Right cardiac atrium (tissue), 5 donors: ENCODE results near the gene CCDC88C. TPM values are rescaled to one million over a fixed set of nuclear protein-coding genes. Genes with fewer than 3 reads are reported as not detected.

Source experiments
- ATAC-seq, 2 donors: fragments of 200-7000 bp; cut with Tn5 transposase; one replicate each; pipeline versions ENCODE4 v1.8.0 to v1.9.1; 2020; ENCODE audit warnings: moderate library complexity in 2 of 2, mild to moderate bottlenecking in 1 of 2
- DNase-seq, 3 donors: peaks; one replicate each; pipeline ENCODE4 v3.0.0-alpha.2; 2020
- H3K27ac ChIP-seq: one replicate; pipeline ENCODE4 v1.5.1; 2013; ENCODE audit warnings: mild to moderate bottlenecking, low read length, control low read depth, moderate library complexity
- H3K27me3 ChIP-seq: one replicate; pipeline ENCODE4 v1.6.1; 2013; ENCODE audit not compliant: control insufficient read depth, insufficient read depth
- H3K4me1 ChIP-seq: one replicate; pipeline ENCODE4 v1.6.1; 2013; ENCODE audit warnings: low read length; ENCODE audit not compliant: control insufficient read depth, insufficient read depth
- H3K4me3 ChIP-seq: one replicate; pipeline ENCODE4 v1.5.1; 2013; ENCODE audit warnings: low read length, control low read depth
- H3K9me3 ChIP-seq: one replicate; pipeline ENCODE4 v1.6.1; 2013; ENCODE audit warnings: low read length; ENCODE audit not compliant: control insufficient read depth
- WGBS: extraction: QIAGEN DNeasy Blood & Tissue Kit; methylation state at CpG from one replicate; pipeline ENCODE4 v1.1.7; 2013; 5-methylcytosine and 5-hydroxymethylcytosine counted together
- intact Hi-C, 4 donors: fragments of 100-400 bp; cut with DNase I; formaldehyde crosslinking; loops; one replicate each; pipeline versions ENCODE4 v1.11.0 to v1.14.0; 2022 to 2023
- polyA plus RNA-seq: library from polyadenylated mRNA; stranded (reverse); fragments of 200-250 nt; gene quantifications from one replicate; pipeline ENCODE4 v1.2.3, GENCODE V29; 2013
- total RNA-seq, 4 donors: library from RNA; stranded (reverse); fragmentation: NEBNext Ultra II Directional; extraction: Animal tissue kit (Norgen Biotek cat#: 25700); gene quantifications; one replicate each; pipeline ENCODE4 v1.2.1, GENCODE V29; 2021
- donor health status: healthy with polysubstance abuse.
- donor health status: DM: no; HTN: yes; CAD: no.
- donor health status: DM: no; HTN: no; CAD: no.
- donor health status: DM: no; HTN: yes; CAD: no; lungs with severe emphysema.
- donor health status: DM: yes; HTN: yes; CAD: no.

The CCDC88C gene
- total and polyA plus RNA-seq, 5 donors, result 2.5 to 5.4 (median 4.3) TPM

DNA sequence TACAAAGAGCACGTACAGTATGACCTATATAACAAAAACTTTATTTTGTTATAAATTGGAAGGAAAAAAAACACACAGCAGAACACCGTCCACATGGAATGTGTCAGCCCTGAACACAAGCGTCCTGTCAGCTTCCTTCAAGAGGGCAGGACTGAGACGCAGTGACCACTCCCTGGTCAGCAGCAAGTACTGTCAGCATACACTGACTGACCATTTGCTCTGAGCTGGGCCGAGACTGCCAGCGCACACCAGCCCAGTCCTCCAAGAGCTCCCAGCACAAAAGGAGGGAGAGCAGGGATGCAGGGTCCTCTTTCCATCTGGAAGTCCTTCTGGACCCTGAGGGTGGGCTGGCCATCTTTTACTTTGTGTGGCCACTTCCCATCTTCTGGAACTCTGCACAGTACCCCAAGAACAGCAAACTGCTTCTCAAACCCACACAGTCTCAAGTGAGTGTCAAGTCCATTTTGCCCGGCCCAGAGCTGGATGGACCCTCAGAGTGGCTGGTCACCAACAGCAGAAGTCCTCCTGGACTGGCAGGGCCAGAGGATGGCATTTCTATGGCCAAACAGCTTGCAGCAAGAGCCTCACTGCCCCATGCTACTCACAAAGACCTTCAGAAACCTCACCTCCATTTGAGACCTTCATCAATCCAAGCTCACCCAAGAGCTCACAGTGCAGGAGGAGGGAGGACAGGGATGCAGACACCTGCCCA, 11.7 kb downstream of the CCDC88C start:
- ATAC-seq (peak; percentile 42 to 79), DNase-seq (no peak)
- Histone ChIP-seq H3K9me3 (no peaks in the 10 kb centered on the region), H3K4me3 (no peak overlapping the region), H3K4me1 (peaks cover 4% of the 10 kb centered on the region), H3K27me3 (no peaks in the 10 kb centered on the region), H3K27ac (no peak overlapping the region)
- intact Hi-C loops, result no loop called here
- 59% methylated on average over 7 of the region's 7 CpGs for WGBS

DNA sequence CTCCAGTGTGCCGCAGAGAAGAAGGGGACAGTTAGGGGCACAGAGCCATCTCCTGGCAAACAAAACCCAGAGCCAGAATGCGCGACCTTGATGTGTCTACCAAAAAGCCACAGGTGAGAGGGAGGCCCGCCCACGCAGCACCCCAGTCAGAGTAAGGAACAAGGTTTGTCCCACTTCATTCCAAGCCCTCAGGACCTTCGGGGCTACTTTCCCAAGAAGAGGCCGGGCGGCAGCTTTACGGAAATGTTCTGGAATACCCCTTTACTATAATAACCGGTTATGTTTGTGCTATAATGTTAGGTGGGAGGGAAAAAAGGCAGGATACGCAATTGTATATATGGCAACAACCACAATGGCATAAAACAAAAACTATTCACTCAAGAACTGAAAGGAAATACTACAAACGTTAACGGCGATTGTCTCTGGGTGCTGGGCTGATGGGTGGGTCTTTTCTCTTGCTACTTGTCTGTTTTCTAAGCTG, 12.3 kb downstream of the CCDC88C start:
- 73% methylated on average over 14 of the region's 14 CpGs for WGBS
- DNase-seq (no peak), ATAC-seq (no peak)
- H3K9me3 ChIP-seq, result no peaks in the 10 kb centered on the region
- no peak overlapping the region for H3K27ac ChIP-seq
- no peaks in the 10 kb centered on the region for H3K27me3 ChIP-seq
- no peak overlapping the region for H3K4me3 ChIP-seq
- intact Hi-C loops, result no loop called here
- peaks cover 4% of the 10 kb centered on the region for H3K4me1 ChIP-seq

GRCh38 chr14:91402771-91403600, 14.6 kb downstream of the CCDC88C start:
- DNase-seq, result peak in 1 of 3 donors; percentile 43
- no peak overlapping the region for H3K4me3 ChIP-seq
- H3K9me3 ChIP-seq, result no peaks in the 10 kb centered on the region
- H3K27me3 ChIP-seq, result no peaks in the 10 kb centered on the region
- intact Hi-C loops, result no loop called here
- 59% methylated on average over 18 of the region's 18 CpGs for WGBS
- peaks cover 4% of the 10 kb centered on the region for H3K4me1 ChIP-seq
- no peak overlapping the region for H3K27ac ChIP-seq
- peak; percentile 42 to 65 for ATAC-seq

DNA sequence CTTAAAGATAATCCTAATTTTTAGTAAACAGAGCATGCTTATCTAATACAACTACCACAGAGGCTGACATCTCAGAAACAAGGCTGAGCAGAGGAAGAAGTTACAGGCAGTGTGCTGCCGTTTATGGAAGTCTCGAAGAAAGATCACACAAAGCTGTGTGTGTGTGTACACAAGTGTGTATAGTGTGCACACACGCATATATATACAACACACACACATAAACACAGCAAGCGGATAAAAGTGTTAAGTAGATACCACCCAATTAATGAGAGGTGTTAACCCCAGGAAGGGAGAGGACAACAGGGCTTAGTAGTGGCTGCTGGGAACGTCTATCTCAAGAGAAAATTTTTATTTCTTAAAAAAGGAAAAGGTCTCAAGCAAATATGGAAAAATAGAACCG, 15.3 kb downstream of the CCDC88C start:
- Histone ChIP-seq H3K4me3 (no peak overlapping the region), H3K27ac (no peak overlapping the region), H3K4me1 (peaks cover 7% of the 10 kb centered on the region), H3K27me3 (no peaks in the 10 kb centered on the region), H3K9me3 (no peaks in the 10 kb centered on the region)
- ATAC-seq (peak in 1 of 2 donors; percentile 17), DNase-seq (no peak)
- 43% methylated on average over 6 of the region's 6 CpGs for WGBS
- intact Hi-C loops, result no loop called here

GRCh38 chr14:91401751-91402150, 15.9 kb downstream of the CCDC88C start:
- DNase-seq, result no peak
- Histone ChIP-seq H3K27me3 (no peaks in the 10 kb centered on the region), H3K4me1 (peaks cover 8% of the 10 kb centered on the region), H3K27ac (no peak overlapping the region), H3K4me3 (no peak overlapping the region), H3K9me3 (no peaks in the 10 kb centered on the region)
- no peak for ATAC-seq
- intact Hi-C loops, result no loop called here
- 88% methylated on average over 7 of the region's 7 CpGs for WGBS

DNA sequence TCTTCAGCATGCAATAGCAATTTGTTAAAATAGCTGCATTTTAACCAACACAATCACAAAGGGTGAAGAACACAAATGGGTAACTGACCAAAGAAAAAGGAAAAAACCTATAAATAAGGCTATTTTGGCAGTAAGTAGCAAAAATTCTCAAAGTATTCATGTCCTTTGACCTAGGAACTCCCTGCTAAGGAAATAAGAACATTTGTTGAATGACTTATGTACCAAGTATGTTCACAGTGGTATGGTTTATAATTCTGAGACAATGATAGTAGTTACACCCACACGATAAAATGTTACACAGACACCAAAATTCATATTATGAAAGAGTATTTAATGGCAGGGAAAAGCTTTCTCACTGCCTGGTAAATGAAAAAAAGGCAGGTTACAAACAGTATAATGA, 16.9 kb downstream of the CCDC88C start:
- Histone ChIP-seq H3K27me3 (no peaks in the 10 kb centered on the region), H3K27ac (no peak overlapping the region), H3K4me1 (peaks cover 8% of the 10 kb centered on the region), H3K4me3 (no peak overlapping the region), H3K9me3 (no peaks in the 10 kb centered on the region)
- intact Hi-C loops, result no loop called here
- DNase-seq (no peak), ATAC-seq (no peak)
- 73% methylated on average over 1 of the region's 1 CpG for WGBS

DNA sequence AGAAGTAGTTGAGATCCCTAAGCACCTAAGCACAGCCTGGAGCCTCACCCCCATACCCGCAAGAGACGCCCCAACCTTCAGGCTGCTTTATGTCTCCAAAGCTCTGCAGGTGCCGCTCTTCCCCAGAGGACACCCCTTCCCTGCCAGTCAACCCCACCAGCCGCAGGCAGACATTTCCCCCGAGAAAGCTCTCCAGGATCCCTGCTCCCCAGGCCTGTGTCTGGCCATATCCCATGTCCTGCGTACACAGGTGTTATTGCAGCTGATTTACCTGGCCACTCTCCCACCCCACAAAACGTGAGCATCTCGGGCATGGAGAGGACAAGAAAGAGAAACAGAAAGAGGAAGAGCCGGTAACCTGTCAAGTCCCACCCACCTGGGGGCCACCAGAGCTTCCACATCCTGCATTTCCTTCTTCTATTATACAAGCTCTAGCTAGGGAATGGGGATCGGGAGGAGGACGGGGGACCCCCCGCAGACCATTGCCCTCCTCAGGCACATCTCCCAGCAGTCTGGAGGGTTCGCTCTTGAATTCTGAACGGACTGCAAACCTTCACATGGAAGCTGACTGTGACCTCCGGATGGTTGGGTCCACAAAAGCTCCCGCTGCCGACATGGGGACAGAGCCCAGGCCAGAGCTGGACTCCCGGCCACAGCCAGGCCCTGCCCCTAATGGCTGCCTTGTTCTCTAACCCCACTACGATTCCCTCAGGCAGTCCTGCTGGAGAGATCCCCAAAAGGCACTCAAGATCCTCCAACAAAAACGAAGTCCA, 17.6 kb downstream of the CCDC88C start:
- no peaks in the 10 kb centered on the region for H3K27me3 ChIP-seq
- 67% methylated on average over 20 of the region's 20 CpGs for WGBS
- peaks cover 8% of the 10 kb centered on the region for H3K4me1 ChIP-seq
- no peak overlapping the region for H3K27ac ChIP-seq
- H3K9me3 ChIP-seq, result no peaks in the 10 kb centered on the region
- DNase-seq (no peak), ATAC-seq (no peak)
- no peak overlapping the region for H3K4me3 ChIP-seq
- intact Hi-C loops, result no loop called here

DNA sequence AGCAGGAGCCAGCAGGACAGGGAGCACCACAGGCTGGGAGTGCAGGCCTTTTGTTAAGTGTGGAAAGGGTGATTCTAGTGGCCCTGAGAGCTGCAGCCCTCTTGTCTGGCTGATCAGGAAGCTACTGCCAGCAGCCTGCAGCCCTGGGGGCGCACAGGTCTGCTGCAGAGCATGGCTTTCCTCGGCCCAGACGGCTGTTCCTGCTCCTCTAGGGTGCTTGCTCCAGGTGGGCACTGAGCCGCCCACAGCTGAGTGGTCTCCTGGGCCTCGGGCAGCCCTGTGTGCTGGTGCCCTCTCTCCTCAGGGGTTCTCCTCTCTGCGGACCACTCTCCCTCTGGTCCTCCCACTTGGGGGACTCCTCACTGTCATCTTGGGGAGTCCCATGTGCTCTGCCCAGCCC, 18.9 kb downstream of the CCDC88C start:
- no peak for ATAC-seq
- H3K4me1 ChIP-seq, result peaks cover 8% of the 10 kb centered on the region
- no peak for DNase-seq
- H3K27ac ChIP-seq, result no peak overlapping the region
- intact Hi-C loops, result no loop called here
- no peaks in the 10 kb centered on the region for H3K27me3 ChIP-seq
- H3K9me3 ChIP-seq, result no peaks in the 10 kb centered on the region
- H3K4me3 ChIP-seq, result no peak overlapping the region
- 78% methylated on average over 6 of the region's 6 CpGs for WGBS

- DNase-seq, result no peak
- intact Hi-C loops, result no loop called here
- H3K4me1 ChIP-seq, result peaks cover 6% of the 10 kb centered on the region
- no peak overlapping the region for H3K4me3 ChIP-seq
- no peak overlapping the region for H3K27ac ChIP-seq
- H3K27me3 ChIP-seq, result no peaks in the 10 kb centered on the region
- 65% methylated on average over 8 of the region's 8 CpGs for WGBS
- H3K9me3 ChIP-seq, result no peaks in the 10 kb centered on the region
- ATAC-seq, result no peak
Measured at GRCh38 chr14:91397965-91398591, 19.5 kb downstream of the CCDC88C start.

DNA sequence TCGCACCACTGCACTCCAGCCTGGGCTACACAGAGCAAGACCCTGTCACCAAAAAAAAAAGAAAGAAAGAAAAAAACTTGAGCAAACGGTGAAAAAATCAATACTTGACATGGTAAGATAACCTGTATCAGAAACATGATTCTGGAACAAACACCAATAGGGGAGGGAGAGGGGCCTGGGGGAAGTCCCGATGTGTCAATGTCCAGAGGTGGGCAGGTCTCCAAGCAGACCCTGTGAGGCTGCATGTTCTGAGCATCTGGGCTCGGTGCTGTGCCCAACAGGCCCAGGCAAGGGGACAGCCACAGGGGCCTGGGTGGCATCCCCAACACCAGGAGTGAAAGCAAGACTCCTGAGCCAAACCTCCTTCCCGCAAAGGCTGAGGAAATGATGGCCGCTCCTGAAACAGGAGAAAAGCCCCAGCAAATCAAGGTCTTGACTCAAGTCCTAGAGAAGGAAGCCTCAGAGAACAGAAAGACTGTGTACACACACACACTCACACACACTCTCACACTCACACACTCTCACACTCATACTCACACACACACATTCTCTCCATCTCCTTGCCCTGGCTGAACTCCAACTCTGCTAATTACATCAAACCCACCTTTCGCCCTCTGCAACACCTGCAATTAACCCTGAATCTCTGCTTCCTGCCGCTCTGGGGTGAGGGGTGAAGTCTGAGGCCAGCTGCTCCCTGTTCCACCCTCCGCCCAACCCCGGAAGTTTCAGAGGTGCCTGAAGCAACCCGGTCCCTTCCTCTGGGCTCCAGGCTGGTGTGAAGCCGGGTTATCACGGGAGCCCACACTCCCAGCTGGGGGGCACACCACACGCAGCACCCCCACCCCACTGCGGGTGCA, 20.4 kb downstream of the CCDC88C start:
- DNase-seq, result peak in 1 of 3 donors; percentile 42
- peak; percentile 45 to 71 for ATAC-seq
- Histone ChIP-seq H3K4me1 (peaks cover 4% of the 10 kb centered on the region), H3K9me3 (no peaks in the 10 kb centered on the region), H3K4me3 (no peak overlapping the region), H3K27me3 (no peaks in the 10 kb centered on the region), H3K27ac (no peak overlapping the region)
- intact Hi-C loops, result no loop called here
- 50% methylated on average over 15 of the region's 15 CpGs for WGBS
